GM10266 (cell line): Measurements from ENCODE around the gene LIME1.

Experiments used
- DNase-seq: peaks from one replicate; pipeline ENCODE4 v3.0.0; 2012; ENCODE audit errors: extremely low spot score
- TF ChIP-seq, protein P1 (sequence below): IDR thresholded peaks from 2 replicates; pipeline ENCODE4 v1.5.1; 2012; ENCODE audit warnings: mild to moderate bottlenecking, low read depth; ENCODE audit not compliant: control insufficient read depth, insufficient read depth; ENCODE audit errors: missing control alignments

Gene LIME1, protein sequence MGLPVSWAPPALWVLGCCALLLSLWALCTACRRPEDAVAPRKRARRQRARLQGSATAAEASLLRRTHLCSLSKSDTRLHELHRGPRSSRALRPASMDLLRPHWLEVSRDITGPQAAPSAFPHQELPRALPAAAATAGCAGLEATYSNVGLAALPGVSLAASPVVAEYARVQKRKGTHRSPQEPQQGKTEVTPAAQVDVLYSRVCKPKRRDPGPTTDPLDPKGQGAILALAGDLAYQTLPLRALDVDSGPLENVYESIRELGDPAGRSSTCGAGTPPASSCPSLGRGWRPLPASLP

GRCh38 chr20:63735859-63736718 lies at the start of gene LIME1:
Gene LIME1 (plus strand): TSS chr20:63736664. CDS start chr20:63737550, 886 bp downstream.
- TF ChIP-seq, protein P1, sequence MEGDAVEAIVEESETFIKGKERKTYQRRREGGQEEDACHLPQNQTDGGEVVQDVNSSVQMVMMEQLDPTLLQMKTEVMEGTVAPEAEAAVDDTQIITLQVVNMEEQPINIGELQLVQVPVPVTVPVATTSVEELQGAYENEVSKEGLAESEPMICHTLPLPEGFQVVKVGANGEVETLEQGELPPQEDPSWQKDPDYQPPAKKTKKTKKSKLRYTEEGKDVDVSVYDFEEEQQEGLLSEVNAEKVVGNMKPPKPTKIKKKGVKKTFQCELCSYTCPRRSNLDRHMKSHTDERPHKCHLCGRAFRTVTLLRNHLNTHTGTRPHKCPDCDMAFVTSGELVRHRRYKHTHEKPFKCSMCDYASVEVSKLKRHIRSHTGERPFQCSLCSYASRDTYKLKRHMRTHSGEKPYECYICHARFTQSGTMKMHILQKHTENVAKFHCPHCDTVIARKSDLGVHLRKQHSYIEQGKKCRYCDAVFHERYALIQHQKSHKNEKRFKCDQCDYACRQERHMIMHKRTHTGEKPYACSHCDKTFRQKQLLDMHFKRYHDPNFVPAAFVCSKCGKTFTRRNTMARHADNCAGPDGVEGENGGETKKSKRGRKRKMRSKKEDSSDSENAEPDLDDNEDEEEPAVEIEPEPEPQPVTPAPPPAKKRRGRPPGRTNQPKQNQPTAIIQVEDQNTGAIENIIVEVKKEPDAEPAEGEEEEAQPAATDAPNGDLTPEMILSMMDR: no peak
- DNase-seq: peak; percentile 69

DNA sequence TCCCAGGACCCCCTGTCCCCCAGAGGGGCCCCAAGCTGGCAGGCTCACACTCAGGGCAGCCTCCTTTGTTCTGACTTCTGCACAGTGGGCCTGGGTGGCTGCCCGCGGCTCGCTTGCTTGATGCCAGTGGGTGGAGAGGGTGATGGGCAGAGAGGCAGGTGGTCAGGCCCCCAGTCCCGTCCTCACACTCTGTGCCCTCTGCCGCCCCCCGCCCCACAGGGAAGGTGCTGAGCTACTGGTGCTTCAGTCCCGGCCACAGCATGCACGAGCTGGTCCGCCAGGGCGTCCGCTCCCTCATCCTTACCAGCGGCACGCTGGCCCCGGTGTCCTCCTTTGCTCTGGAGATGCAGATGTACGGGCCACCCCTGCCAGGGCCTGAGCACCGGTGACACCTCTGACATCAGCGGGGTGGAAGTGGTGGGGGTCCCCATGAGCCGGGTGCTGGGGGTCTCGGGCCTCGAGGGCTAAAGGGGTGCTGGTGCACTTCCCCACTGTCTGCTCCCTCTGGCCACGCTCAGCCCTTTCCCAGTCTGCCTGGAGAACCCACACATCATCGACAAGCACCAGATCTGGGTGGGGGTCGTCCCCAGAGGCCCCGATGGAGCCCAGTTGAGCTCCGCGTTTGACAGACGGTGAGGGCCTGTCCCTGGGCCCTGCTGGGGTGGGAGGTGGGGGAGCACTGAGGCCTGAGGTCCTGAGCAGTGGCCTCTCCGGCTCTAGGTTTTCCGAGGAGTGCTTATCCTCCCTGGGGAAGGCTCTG lies 48.9 kb upstream of the LIME1 start:
- DNase-seq: no peak
- TF ChIP-seq, protein P1: no peak

GRCh38 chr20:63688228-63689045 lies 48.0 kb upstream of the LIME1 start:
- DNase-seq: no peak
- TF ChIP-seq, protein P1: no peak

DNA sequence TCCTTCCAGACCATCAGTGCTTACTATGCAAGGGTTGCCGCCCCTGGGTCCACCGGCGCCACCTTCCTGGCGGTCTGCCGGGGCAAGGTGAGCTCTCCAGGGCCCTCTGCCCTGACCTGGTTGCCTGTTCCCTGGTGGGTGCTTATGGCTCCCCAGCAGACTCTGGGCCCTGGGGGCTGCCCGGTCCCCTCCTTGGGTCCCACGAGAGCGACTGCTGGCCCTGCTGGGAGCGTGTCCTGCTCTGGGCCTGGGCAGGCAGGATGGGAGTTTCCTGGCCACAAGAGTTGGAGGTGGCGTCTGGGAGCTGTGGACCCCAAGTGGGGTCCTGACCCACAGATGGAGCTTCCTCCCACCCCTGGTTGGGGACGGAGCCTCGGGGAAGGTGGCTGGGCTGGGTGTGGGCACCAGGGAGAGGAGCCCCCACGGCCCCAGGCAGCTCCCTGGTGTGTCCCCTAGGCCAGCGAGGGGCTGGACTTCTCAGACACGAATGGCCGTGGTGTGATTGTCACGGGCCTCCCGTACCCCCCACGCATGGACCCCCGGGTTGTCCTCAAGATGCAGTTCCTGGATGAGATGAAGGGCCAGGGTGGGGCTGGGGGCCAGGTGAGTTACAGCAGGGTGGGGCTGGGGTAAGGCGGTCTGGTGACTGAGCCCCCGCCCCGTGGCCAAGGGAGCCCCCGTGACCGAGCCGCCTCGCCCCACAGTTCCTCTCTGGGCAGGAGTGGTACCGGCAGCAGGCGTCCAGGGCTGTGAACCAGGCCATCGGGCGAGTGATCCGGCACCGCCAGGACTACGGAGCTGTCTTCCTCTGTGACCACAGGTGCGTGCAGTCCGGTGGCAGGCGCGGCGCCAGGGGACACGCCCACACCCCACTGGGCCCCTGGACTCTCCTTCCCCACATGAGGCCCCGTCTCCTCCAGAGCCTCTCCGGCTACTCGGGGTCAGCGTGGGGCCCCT lies 47.1 kb upstream of the LIME1 start:
- DNase-seq: no peak
- TF ChIP-seq, protein P1: no peak

GRCh38 chr20:63690003-63690897 lies 46.2 kb upstream of the LIME1 start:
- TF ChIP-seq, protein P1: no peak
- DNase-seq: no peak
